A673 (cell line): Measurements from ENCODE around the gene POU2F3. TPM values are rescaled to one million over a fixed set of nuclear protein-coding genes. Genes with fewer than 3 reads are reported as not detected.

Experiments used
- BruUV-seq: library from RNA; stranded (reverse); fragments of 400-500 nt; replicated peaks from 2 replicates; lab custom pipeline; 2021; lab: Mats Ljungman, UMichigan
- CTCF ChIA-PET: fragments of 300-600 bp; sonication (Branson Sonifier 250); formaldehyde crosslinking; loops from one replicate; lab custom pipeline; 2022; ENCODE audit warnings: antibody characterized with exemption; lab: Charles Lee
- POLR2A ChIA-PET: fragments of 300-600 bp; sonication (Branson Sonifier 250); formaldehyde crosslinking; loops from one replicate; lab custom pipeline; 2022; ENCODE audit warnings: antibody characterized with exemption; ENCODE audit not compliant: low non-redundant PET; lab: Charles Lee
- DNase-seq: peaks from one replicate; pipeline ENCODE4 v3.0.0-alpha.2; 2015; ENCODE audit warnings: low spot score
- H3K27ac ChIP-seq: fragments of 200-600 bp; sonication (generic); 2 replicates; pipeline ENCODE4 v1.5.1; 2016; ENCODE audit warnings: mixed run types, low read depth, mild to moderate bottlenecking, mixed read lengths, antibody characterized with exemption, low read length; ENCODE audit not compliant: poor library complexity, severe bottlenecking
- H3K27me3 ChIP-seq: fragments of 200-600 bp; sonication (generic); replicated peaks from 2 replicates; pipeline ENCODE4 v1.6.1; 2017; ENCODE audit warnings: mixed run types, low read depth, mild to moderate bottlenecking, mixed read lengths, antibody characterized with exemption, low read length; ENCODE audit not compliant: insufficient read depth, poor library complexity
- H3K36me3 ChIP-seq: fragments of 200-600 bp; sonication (generic); 2 replicates; pipeline ENCODE4 v1.6.1; 2016; ENCODE audit warnings: mixed run types, mild to moderate bottlenecking, mixed read lengths, antibody characterized with exemption, low read length; ENCODE audit not compliant: insufficient read depth, poor library complexity, severe bottlenecking
- H3K4me1 ChIP-seq: fragments of 200-600 bp; sonication (generic); 2 replicates; pipeline ENCODE4 v1.6.1; 2017; ENCODE audit warnings: mixed run types, mild to moderate bottlenecking, mixed read lengths, antibody characterized with exemption, low read length; ENCODE audit not compliant: insufficient read depth, poor library complexity, severe bottlenecking
- H3K4me3 ChIP-seq: fragments of 200-600 bp; sonication (generic); 2 replicates; pipeline ENCODE4 v1.5.1; 2016; ENCODE audit warnings: low read depth, mixed run types, mild to moderate bottlenecking, mixed read lengths, low read length; ENCODE audit not compliant: poor library complexity, severe bottlenecking
- H3K9me3 ChIP-seq: fragments of 200-600 bp; sonication (generic); 2 replicates; pipeline ENCODE4 v1.6.1; 2016; ENCODE audit warnings: mixed run types, low read depth, mild to moderate bottlenecking, mixed read lengths, antibody characterized with exemption, low read length; ENCODE audit not compliant: poor library complexity, severe bottlenecking
- CTCF ChIP-seq: fragments of 300-800, 200-600 bp; sonication (generic); conservative IDR thresholded peaks from 2 replicates; pipeline ENCODE4 v1.5.1; 2017; ENCODE audit warnings: low read depth, mild to moderate bottlenecking, antibody characterized with exemption, low read length, moderate library complexity, mixed read lengths
- EZH2 ChIP-seq: fragments of 200-600 bp; sonication (generic); IDR thresholded peaks from 2 replicates; pipeline ENCODE4 v1.6.1; 2017; ENCODE audit warnings: borderline replicate concordance, low read depth, mild to moderate bottlenecking, mixed read lengths, antibody characterized with exemption, low read length; ENCODE audit not compliant: poor library complexity, severe bottlenecking
- intact Hi-C: fragments of 100-400 bp; cut with micrococcal nuclease; formaldehyde crosslinking; loops from one replicate; pipeline ENCODE4 v1.10.0; 2022; ENCODE audit not compliant: unreplicated experiment
- total RNA-seq: library from RNA; stranded (reverse); gene quantifications from 2 replicates; pipeline ENCODE4 v1.2.3, GENCODE V29; 2021

The POU2F3 gene
- total RNA-seq, 1 experiment from 2014 or later, result not detected

GRCh38 chr11:120288021-120288420 lies 48.1 kb downstream of the POU2F3 start:
- no peak overlapping the region for H3K27ac ChIP-seq
- H3K4me3 ChIP-seq, result no peak overlapping the region
- TF ChIP-seq EZH2 (no peak), CTCF (no peak)
- intact Hi-C loops, result no loop called here
- no TSS peak for BruUV-seq
- POLR2A ChIA-PET, result no interaction called here
- no peak for DNase-seq
- H3K36me3 ChIP-seq, result no peaks in the 10 kb centered on the region
- H3K9me3 ChIP-seq, result no peaks in the 10 kb centered on the region
- CTCF ChIA-PET, result interaction anchor here (1.1 kb wide), 1 partner anchor 120 kb away, joined by 3 read pairs; no protein-coding TSS in a partner anchor
- no peaks in the 10 kb centered on the region for H3K27me3 ChIP-seq
- no peaks in the 10 kb centered on the region for H3K4me1 ChIP-seq

DNA sequence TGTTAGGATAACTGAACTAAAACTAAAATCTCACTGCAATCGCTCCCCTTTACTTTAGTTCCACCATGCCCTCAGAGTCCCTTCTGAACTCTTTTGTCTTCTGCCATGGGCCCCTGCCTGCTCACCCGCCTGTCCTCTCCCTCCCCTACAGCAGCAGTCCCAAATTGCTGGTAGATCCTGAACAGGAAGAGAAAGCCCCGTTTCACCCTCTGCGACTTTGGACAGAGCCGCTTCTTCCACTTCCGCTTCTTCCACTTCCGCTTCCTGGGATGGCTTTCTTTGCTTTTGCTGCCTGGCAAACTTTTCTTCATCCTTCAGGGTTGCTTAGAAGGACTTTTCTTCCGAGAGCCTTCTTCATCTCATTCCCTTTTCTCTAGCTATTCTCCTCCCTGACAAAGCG lies 49.5 kb downstream of the POU2F3 start:
- intact Hi-C loops, result no loop called here
- POLR2A ChIA-PET, result no interaction called here
- no peaks in the 10 kb centered on the region for H3K27me3 ChIP-seq
- no peak overlapping the region for H3K4me3 ChIP-seq
- H3K27ac ChIP-seq, result no peak overlapping the region
- no peaks in the 10 kb centered on the region for H3K36me3 ChIP-seq
- BruUV-seq, result no TSS peak
- CTCF ChIA-PET, result no interaction called here
- no peaks in the 10 kb centered on the region for H3K9me3 ChIP-seq
- no peak for DNase-seq
- no peak for TF ChIP-seq CTCF
- TF ChIP-seq EZH2, result no peak
- no peaks in the 10 kb centered on the region for H3K4me1 ChIP-seq

DNA sequence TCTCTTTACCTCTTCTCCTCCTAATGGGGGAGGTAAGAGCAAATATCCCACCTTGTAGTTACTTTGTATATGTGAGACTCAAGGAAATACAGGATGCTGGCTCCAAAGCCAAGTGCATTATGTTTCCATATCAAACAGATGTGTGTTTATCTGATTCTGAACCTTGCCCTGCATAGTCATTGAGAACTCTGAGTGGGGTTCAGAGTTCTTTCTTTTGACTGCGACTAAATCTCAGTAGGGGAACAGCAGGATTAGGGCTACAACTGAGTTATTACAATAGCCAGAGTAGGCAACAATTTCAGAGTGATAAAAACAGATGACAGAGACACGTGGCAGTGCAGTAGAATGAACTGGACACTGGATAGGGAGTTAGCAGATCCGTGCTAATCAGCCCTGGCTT lies 51.0 kb downstream of the POU2F3 start:
- H3K27me3 ChIP-seq, result peaks cover 8% of the 10 kb centered on the region
- no TSS peak for BruUV-seq
- POLR2A ChIA-PET, result no interaction called here
- CTCF ChIA-PET, result interaction anchor here (0.6 to 1.0 kb wide), 2 partner anchors 12 to 221 kb away, joined by 3 to 4 read pairs; partner anchors contain the start of gene GRIK4
- intact Hi-C loops, result no loop called here
- no peak for DNase-seq
- no peaks in the 10 kb centered on the region for H3K36me3 ChIP-seq
- no peaks in the 10 kb centered on the region for H3K4me1 ChIP-seq
- H3K27ac ChIP-seq, result no peak overlapping the region
- H3K4me3 ChIP-seq, result no peak overlapping the region
- TF ChIP-seq EZH2 (no peak), CTCF (no peak)
- H3K9me3 ChIP-seq, result no peaks in the 10 kb centered on the region
